HG03159 (cell line): ENCODE results near the gene MUSK.
"Not testable (repeated sequence)": the region's sequence is repeated elsewhere in the genome, so short reads cannot be mapped to it uniquely, and the experiment has no call there.

Experiments used
- ATAC-seq: cut with Tn5 transposase; IDR thresholded peaks from one replicate; pipeline ENCODE4 v1.9.1; 2021; ENCODE audit warnings: mild to moderate bottlenecking, moderate library complexity; ENCODE audit not compliant: unreplicated experiment

The MUSK gene

GRCh38 chr9:110755179-110755578 is 86.6 kb downstream of the MUSK start:
- no peak for ATAC-seq

- no peak for ATAC-seq
These were observed 89.6 kb downstream of the MUSK start for GRCh38 chr9:110758201-110758600.

GRCh38 chr9:110762783-110763182 is 94.2 kb downstream of the MUSK start:
- ATAC-seq, result no peak

DNA sequence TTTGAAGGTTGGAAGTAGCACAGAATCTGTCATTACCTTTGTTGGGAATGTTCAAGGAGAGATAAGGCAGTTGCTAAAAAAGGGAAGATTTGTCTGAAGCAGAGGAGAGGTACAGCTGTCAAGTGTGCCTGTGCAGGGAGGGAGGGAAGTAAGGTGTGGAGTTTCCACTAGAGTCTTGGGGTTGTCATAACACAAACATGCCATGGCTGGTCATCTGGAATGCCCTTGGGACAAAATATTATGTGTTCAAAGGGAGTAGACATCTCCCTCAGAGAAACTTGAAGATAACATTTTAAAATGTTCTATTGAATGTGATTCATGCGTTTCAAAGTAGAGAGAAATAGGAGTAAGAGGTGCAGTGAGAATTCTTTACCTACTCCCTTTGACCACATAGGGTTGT is 95.0 kb downstream of the MUSK start:
- ATAC-seq, result no peak

DNA sequence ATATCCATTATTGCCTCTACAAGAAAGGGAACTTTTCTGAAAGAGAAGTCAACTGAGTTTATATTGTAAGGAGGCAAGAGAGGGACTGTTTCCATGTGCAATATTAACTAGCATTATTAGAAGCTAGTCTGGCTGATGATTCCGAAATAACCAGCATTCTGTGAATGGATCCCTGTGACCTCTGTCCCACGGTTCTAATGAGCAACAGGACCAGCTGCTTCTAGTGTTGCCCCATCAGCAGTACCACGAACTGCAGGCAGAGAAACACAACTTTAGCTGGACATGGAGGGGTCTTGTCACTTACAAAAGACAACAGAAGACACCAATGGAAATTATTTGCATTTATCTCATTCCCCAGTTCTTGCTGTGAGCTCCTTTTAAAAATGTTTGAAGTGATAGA is 95.4 kb downstream of the MUSK start:
- no peak for ATAC-seq

DNA sequence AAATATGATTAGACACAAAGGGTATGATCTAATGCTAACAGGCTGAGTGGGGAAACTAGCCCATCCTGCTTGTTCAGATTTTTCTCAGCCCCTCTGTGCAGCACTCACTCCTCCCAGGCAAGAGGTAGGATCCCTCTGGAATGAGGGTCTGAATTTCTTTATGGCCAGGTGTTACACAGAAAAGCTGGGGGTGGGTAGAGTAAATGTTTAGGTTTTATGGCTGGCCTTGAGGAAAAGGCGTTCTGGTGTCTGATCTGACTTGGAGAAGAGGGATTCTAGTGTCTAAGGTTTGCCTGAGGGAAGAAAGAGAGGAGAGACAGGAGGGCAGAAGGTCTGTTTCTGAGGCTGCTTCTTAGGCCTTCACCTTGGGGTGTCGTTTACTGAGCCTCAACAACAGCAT is 97.3 kb downstream of the MUSK start:
- ATAC-seq, result no peak

DNA sequence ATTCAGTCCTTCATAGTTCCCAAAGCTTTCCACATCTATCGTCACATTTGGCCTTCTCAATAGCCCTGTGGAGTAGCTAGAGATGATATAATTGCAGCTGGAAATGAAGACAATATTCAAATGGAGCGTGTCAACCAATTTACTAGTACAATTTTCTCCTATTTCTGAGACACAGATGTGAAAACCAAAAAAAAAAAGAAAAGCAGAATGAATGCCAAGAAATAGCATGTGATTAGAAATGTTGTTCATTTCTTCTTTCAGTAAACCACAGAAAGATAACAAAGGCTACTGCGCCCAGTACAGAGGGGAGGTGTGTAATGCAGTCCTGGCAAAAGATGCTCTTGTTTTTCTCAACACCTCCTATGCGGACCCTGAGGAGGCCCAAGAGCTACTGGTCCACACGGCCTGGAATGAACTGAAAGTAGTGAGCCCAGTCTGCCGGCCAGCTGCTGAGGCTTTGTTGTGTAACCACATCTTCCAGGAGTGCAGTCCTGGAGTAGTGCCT is 99.0 kb downstream of the MUSK start:
- no peak for ATAC-seq

GRCh38 chr9:110768886-110769285 is 100.3 kb downstream of the MUSK start:
- no peak for ATAC-seq

GRCh38 chr9:110769667-110770066 is 101.1 kb downstream of the MUSK start:
- no peak for ATAC-seq

- ATAC-seq, result no peak
These were observed 107.1 kb downstream of the MUSK start for GRCh38 chr9:110775724-110776123.

DNA sequence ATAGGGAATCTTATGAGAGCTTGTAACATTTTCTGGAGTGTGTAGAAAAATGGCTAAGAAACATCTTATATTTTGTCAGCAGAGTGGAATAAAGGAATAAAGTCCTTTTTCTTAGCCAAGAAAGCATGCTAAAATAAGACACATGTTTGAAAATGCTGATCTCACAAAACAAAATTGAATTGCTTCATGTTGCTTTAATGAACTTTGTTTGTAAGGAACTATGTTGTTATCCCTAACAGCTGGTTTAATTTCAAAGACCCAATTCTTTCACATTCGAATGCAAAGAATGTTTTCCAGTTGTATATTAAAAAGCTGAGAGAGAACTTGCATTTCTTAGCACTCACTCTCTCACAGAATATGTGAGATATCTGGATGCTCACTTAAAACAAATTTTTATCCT is 107.6 kb downstream of the MUSK start:
- ATAC-seq, result no peak

- no peak for ATAC-seq
These were observed 108.7 kb downstream of the MUSK start for GRCh38 chr9:110777196-110777875.

GRCh38 chr9:110777876-110778215 is 109.3 kb downstream of the MUSK start:
- no peak for ATAC-seq

GRCh38 chr9:110782701-110783100 is 114.1 kb downstream of the MUSK start:
- ATAC-seq, result no peak

- ATAC-seq, result no peak
These were observed 115.7 kb downstream of the MUSK start for GRCh38 chr9:110784309-110784708.

GRCh38 chr9:110785166-110785565 is 116.6 kb downstream of the MUSK start:
- ATAC-seq, result no peak

DNA sequence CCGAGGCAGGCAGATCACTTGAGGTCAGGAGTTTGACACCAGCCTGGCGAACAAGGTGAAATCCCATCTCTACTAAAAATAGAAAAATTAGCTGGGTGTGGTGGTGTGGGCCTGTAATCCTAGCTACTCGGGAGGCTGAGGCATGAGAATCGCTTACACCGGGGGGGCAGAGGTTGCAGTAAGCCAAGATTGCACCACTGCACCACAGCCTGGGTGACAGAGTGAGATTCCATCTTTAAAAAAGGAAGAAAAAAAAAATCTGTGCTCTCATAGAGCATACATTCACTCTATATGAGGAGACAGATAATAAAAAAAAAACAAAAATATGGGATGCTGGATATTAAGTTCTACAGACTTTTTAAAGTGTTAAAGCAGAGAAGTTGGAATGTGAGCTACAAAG is 119.8 kb downstream of the MUSK start:
- ATAC-seq, result not testable (repeated sequence)

- ATAC-seq, result no peak
These were observed 120.3 kb downstream of the MUSK start for GRCh38 chr9:110788871-110789270.

- no peak for ATAC-seq
These were observed 129.0 kb downstream of the MUSK start for GRCh38 chr9:110797611-110798010.

DNA sequence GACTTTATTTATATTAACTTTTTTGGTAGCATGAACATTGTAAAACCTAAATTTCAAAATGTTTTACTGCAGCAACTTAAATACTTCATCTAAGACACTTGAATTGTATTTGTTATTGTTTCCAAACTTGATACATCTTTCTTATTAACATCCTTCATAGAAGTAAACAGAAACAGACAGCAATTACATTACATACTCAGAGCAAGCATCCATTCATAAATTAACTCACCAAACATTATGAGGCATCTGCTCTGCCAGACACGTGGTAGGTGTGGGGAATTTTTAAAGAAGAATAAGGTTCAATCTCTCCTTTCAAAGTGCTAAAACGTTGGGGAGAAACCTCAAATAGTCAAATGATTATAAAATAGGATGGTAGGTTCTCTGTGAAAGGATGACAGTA is 130.8 kb downstream of the MUSK start:
- no peak for ATAC-seq

DNA sequence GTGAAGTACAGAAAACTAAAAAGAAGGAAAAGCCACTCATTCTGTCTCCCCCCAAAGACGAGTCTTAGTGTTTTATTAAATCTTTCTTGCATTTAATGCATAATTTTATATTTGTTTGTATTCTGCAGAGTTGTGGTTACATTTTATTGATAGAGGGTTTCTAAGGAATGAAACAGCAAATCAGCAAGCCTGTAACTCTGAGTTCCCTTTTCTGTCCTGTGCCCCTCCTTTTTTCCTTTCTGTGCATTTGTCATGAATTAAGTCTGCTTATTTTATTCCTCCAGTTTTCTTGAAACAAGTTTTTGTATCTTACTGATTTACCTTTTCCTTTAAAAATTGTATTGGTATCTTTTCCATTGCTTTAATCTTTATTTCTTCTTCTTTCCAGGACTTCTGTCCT is 132.8 kb downstream of the MUSK start:
- ATAC-seq, result no peak

- ATAC-seq, result no peak
These were observed 133.9 kb downstream of the MUSK start for GRCh38 chr9:110802416-110803035.
